Stimulated activated CD8-positive, alpha-beta memory T cell treated with anti-CD3 and anti-CD28 coated beads, Interleukin-15, amount 100 ng/mL, for 4 hours (primary cell): ENCODE data around the gene NFASC.

Source experiments
- DNase-seq, 2 donors: peaks; one replicate each; pipeline ENCODE4 v3.0.0-alpha.2; 2020; ENCODE audit warnings: low read depth in 2 of 2

NFASC gene

DNA sequence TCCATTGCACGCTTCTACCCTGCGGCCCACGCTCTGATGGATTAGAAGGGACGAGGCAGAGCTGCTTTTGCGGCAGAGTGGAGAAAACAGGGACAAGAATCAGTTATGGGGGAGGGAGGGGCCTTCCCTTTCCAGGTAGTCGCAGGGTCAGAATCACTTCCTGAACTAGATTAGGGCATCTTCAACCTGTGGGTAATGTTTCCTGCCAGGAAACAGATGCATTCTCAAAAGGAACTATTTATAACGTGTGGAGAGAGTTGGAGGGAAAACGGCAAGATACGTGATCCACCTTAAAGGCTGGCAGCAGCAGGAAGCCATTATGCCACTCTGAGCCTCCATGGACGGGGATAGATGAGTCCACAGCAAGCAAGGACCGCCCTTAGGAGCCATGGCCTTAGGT is 112.5 kb downstream of the NFASC start:
- DNase-seq: no peak

DNA sequence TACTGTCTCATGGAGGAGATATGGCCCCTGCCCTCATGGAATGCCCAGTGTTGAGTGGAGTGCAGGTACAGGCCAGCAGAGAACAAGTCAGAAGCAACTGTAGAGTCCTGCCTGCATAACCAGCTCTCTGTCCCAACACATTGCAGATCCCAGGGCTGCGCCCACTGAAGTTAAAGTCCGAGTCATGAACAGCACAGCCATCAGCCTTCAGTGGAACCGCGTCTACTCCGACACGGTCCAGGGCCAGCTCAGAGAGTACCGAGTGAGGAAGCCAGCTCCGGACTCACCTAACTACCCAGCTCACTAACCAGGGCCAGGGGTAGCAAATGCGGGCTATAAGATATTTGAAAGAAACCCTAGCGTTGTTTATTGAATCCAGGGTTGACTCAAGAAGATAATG is 113.2 kb downstream of the NFASC start:
- no peak for DNase-seq

DNA sequence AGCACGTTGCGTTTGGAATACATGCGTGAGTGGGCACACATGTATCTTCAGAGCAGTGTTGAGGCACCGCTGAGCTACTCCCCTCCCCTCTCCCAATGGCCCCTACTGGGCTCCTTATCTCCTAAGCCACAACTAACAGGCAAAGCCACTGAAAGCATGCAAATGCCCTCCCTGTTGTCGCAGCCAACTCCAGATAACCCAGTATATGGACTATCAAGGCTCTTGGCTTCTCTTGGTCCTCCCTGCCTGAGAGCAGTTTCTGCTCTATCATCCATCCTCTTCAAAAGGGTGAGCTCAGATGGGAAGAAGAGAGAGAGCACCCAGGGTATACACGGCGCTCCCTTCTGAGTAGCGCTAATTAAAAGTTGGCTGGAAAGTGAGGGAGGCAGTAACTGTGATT is 113.8 kb downstream of the NFASC start:
- no peak for DNase-seq

DNA sequence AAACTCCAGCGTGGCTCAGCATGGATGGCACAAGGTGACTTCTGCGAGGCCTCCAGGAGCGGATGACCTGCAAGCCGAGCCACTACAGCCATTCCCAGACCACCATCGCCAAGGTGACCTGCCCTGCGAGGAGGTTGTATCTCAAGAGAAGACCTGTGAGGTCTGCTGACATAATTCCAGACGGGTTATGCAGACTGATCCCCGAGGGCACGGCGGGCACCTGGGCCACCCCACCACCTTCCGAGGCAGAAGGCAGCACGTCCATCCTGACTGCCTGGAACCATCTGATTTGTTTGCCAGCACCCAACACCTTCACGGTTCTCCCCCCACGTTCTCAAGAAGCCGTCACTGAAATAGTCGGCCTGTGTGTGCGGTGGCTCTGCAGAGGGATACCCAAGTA is 115.5 kb downstream of the NFASC start:
- no peak for DNase-seq

- DNase-seq: no peak
Measured at GRCh38 chr1:204987689-204988088, 117.0 kb downstream of the NFASC start.

DNA sequence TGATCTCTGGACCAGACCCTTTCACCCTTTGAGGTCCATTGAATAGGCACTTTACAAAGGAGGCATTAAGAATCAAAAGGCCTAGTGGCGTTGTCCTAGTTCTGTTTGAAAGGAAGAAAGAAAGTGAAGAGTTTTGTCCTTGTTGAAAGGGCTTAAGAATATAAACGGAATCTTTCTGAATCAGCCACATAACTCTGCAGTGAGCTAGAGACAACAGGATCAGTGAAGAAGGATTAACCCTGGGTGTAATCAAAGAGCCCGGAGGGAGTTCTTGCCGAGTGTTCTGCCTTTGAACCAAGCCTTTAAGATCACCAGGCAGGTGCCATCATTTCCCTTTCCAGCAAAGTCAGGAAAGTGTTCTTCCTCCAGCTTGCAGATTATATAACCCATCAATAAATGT is 117.5 kb downstream of the NFASC start:
- no peak for DNase-seq

DNA sequence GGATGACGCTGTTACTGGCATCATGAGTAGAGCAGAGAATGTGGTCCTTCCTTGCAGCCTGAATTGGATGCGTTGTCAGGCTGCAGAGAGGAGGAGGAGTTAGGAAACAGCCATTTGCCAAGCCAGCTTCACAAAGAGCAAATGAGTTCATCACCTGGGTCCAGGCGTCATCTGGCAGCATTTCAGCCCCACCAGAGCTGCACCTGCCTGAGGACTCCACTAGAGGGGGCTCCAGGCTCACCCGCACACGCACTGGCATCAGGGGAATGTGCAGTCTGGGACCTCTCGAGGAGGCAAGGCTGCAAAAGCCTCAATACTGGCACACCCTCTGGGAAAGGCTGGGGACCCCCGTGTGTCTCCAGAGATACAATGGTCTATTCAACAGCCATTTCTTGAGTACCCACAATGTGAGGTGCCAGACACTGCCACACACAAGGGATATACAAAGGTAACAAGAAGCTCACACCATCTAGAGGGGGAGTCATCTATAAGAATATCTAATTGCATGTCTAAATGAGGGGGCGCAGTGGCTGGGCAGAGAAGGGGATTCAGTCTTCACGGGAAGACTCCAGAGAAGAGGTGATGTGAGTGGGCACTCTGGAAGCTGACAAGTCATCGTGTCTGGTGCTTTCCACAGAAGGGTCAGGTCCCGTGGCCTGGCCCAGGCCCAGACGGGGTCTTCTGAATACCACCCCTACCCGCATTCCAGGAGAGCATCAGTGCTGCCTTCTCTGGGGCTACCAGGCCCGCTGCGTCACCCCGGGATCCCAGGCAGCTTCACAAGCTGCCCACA is 118.8 kb downstream of the NFASC start:
- no peak for DNase-seq

DNA sequence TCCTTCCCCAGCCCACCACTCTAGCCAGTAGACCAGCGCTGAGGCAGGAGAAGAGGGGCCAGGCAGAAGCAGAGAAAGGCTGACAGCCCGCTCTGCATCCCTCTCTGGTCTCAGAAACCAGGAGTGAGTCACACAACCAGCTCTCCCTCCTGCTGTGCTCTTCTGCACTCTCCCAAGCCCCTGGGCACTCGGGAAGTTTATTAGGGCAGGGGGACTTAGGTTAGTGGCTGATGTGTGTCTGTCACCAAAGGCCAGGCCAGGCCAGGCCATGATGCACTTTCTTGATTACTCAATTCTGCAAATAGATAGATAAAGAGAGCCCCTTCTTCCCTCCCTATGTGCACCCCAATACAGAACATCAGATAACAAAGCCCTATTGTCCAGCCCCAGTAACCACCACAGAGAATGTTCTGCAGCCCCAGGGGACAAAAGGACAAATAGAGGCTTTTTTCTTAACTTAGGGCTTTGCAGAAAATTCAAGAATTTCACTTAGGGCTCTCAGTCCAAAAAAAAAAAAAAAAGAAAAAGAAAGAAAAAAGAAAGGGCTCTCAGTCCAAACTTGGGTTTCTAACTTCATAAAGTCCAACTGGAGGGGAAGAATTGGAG is 119.5 kb downstream of the NFASC start:
- DNase-seq: no peak

GRCh38 chr1:204990721-204991341 is 120.2 kb downstream of the NFASC start:
- no peak for DNase-seq

DNA sequence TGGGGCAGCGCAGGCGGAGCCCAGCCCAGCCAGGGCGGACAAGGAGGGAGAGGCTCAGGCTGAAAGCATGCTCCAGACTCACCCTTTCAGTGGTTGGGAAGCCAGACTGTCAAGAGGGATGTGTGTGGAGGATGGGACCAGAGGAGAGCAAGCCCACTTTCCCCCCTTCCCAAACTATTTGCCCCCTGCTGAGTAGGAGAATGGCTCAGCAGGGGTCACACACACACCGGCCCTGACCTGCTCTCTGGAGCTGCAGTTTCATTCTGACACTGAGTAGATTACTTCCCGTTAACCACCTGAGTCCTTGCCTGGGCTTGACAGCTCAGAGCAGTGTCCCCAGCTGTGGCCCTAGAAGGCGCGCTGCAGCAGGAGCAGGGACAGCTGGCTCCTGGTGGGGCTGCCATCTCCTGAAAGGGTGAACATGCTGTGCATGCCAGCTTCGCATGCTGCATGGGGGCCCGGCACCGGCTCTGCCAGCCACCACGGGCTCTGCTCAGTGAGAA is 120.7 kb downstream of the NFASC start:
- no peak for DNase-seq

DNA sequence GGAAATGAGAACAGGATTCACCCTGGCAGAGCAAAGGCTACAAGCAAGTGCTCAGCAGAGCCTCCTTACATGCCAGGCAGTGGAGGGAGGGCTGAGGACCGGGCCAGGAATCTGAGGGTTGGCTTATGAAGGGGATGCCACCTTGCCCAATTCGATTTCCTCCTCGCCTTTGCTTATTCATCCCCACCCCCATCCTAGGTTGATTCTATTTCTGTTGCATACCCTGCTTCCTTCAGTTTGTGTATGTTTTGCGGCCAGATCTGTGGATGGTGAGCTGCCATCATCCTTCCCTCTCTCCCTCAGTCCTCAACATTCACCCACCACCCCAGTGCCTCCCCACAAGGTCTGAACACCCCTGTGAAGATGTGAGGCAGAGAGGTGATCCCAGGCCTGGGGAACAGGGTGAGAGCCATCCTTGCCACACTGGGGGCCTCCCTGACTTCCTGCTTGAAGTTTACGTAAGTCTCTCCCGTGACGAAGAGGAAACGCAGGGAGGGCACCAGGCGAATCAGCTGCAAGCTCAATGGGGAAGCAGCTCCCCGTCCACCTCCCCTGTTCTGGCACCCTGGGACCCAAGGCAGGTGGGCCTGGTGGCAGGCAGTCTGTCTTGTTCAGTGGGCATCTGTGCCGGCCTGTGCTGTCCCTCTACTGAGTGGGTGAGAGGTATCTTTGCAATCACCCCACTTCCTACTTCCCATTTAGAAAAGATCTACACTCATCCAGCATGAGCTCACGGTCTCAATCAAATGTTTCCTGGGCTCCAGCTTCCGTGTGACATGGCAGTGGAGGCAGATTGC is 121.7 kb downstream of the NFASC start:
- DNase-seq: no peak

DNA sequence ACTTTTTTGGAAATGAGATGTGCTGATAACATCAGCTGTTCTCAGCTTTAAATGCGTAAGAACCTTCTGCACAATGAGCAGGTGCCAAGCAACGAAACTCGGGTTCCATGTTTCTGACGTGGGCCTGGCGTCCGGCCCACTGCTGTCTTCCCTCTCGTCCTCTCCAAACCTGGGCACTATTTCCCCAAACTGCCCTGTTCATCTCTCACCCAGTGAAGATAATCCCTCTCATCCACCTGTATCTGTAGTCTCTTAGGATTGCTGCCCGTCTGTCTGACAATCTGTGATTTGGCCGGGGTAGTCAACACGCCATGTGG is 122.3 kb downstream of the NFASC start:
- no peak for DNase-seq

GRCh38 chr1:204994086-204994862 is 123.6 kb downstream of the NFASC start:
- no peak for DNase-seq

- no peak for DNase-seq
Measured at GRCh38 chr1:204996981-204997380, 126.3 kb downstream of the NFASC start.

- DNase-seq: no peak
Measured at GRCh38 chr1:204997591-204998355, 127.1 kb downstream of the NFASC start.

GRCh38 chr1:205001162-205001561 is 130.5 kb downstream of the NFASC start:
- no peak for DNase-seq

GRCh38 chr1:205002705-205003104 is 132.0 kb downstream of the NFASC start:
- DNase-seq: no peak

DNA sequence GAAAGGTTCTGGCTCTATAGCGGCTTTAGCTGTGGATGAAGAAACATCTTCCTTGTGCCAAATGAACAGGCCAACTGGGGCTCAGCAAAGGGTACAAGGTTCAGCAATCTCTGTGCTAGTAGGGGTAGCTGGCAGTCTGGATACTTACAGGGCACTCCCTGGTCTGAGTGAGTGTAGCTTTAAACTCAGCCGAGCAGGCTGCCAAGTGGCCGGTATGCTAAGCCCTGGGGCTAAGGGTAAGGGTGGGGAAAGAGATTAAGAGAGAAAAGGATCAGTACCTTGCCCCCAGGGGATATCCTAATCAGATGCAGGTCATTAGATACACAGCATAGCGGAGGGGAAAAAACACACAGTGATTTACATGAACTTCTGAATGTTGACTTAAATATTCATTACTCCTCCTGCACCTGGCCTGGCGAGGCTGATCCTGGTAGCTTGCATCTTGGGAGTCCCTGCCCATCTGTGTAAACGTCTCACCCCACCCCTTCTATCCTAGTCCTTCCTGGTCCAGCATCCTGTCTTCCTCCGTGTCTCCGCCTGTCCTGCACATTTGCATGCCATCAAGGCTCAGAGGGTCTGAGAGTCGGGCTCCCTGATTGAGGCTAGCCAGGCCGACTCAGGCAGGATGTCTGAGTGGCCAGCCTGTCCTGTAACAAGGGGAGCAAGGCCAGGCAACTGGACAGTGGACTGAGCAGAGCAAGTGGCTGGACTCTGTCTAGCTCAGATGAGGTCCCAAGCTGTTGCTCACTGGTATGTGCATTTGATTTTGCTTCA is 132.9 kb downstream of the NFASC start:
- no peak for DNase-seq

- no peak for DNase-seq
Measured at GRCh38 chr1:205004351-205004750, 133.7 kb downstream of the NFASC start.

- DNase-seq: no peak
Measured at GRCh38 chr1:205008896-205009295, 138.2 kb downstream of the NFASC start.
